Inferior parietal cortex (tissue), 1 donor: ENCODE data around the gene TGM3.

ENCODE experiments used
- DNase-seq: peaks from one replicate; pipeline ENCODE4 v3.0.0-alpha.2; 2016; ENCODE audit errors: extremely low spot score

The TGM3 gene

GRCh38 chr20:2379511-2380229 is 83.9 kb downstream of the TGM3 start:
- DNase-seq: no peak

GRCh38 chr20:2380601-2381000 is 84.8 kb downstream of the TGM3 start, which contains the start of gene TGM6:
Gene TGM6, plus strand, starts transcription at chr20:2380901. Its CDS starts 68 bp downstream, at chr20:2380969.
- DNase-seq: no peak

GRCh38 chr20:2381303-2381702 is 85.5 kb downstream of the TGM3 start:
- no peak for DNase-seq

GRCh38 chr20:2382833-2383232 is 87.0 kb downstream of the TGM3 start:
- no peak for DNase-seq

GRCh38 chr20:2385026-2385425 is 89.2 kb downstream of the TGM3 start:
- no peak for DNase-seq

- no peak for DNase-seq
Measured at GRCh38 chr20:2385496-2385895, 89.7 kb downstream of the TGM3 start.

GRCh38 chr20:2386516-2387179 is 90.8 kb downstream of the TGM3 start:
- DNase-seq: no peak

- DNase-seq: no peak
Measured at GRCh38 chr20:2387180-2387577, 91.4 kb downstream of the TGM3 start.

- DNase-seq: no peak
Measured at GRCh38 chr20:2387580-2387979, 91.8 kb downstream of the TGM3 start.
